ENCODE results near the gene STAM2. TPM values are rescaled to one million over a fixed set of nuclear protein-coding genes. Genes with fewer than 3 reads are reported as not detected.
"Not testable (repeated sequence)": the region's sequence is repeated elsewhere in the genome, so short reads cannot be mapped to it uniquely, and the experiment has no call there.

The STAM2 gene
- total RNA-seq, 2 donors from 2014 or later: 14.4 to 24.3 TPM

DNA sequence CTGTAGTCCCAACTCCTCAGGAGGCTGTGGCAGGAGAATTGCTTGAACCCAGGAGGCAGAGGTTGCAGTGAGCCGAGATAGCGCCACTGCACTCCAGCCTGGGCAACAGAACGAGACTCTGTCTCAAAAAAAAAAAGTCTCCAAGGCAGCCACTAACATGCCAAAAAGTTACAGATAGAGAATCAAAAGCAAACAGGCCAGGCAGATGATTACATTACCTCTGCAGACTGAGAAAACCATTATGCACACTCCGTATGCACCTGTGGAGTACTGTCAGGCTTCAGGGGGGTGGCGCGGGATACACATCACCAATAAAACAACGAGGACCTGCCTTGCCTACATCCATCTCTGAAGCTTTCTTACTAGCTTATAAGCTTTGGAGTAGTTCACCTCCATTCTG is 10.3 kb downstream of the STAM2 start:
- no peak for ATAC-seq
- Mint-ChIP-seq H3K9me3 (no peaks in the 10 kb centered on the region), H3K27me3 (no peaks in the 10 kb centered on the region), H3K36me3 (no peaks in the 10 kb centered on the region), H3K4me3 (no peak overlapping the region), H3K27ac (no peak overlapping the region), H3K4me1 (ENCODE audit: low read depth in 2 of 2) (peaks cover 33 to 37% of the 10 kb centered on the region in 2 donors)
- no peak for DNase-seq (ENCODE audit: low spot score)

DNA sequence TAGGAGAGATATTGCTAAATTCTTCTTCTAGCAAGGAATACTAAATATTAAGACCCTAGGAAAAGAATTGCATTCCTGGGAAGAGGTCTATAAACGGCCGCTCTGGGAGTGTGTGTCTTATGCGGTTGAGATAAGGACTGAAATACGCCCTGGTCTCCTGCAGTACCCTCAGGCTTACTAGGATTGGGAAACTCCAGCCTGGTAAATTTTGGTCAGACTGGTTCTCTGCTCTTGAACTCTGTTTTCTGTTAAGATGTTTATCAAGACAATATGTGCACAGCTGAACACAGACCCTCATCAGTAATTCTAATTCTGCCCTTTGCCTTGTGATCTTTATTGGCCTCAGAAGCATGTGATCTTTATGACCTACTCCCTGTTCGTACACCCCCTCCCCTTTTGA is 11.9 kb downstream of the STAM2 start:
- not testable (repeated sequence) for H3K27ac Mint-ChIP-seq; H3K9me3 Mint-ChIP-seq; DNase-seq (ENCODE audit: low spot score); ATAC-seq; H3K36me3 Mint-ChIP-seq; H3K4me3 Mint-ChIP-seq; H3K27me3 Mint-ChIP-seq
- peaks cover 35 to 36% of the 10 kb centered on the region in 2 donors for H3K4me1 Mint-ChIP-seq (ENCODE audit: low read depth in 2 of 2)

DNA sequence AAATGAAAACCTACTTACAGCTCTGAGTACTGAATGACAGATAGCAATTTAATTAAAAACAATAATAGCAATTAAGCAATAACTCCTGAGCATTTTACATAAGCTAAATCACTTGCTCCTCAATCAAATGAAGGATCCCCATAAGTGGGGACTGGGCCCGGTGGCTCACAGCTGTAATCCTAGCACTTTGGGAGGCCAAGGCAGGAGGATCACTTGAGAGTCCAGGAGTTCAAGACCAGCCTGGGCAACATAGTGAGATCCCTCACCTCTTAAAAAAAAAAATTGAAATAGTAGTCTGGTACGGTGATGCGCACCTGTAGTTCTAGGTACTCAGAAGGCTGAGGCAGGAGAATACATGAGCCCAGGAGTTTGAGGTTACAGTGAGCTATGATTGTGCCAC is 13.4 kb downstream of the STAM2 start:
- Mint-ChIP-seq H3K27ac (no peak overlapping the region), H3K4me3 (no peak overlapping the region), H3K36me3 (peaks cover 7% of the 10 kb centered on the region), H3K4me1 (ENCODE audit: low read depth in 2 of 2) (peaks cover 38 to 39% of the 10 kb centered on the region in 2 donors), H3K9me3 (peaks cover 4% of the 10 kb centered on the region), H3K27me3 (no peaks in the 10 kb centered on the region)
- DNase-seq (ENCODE audit: low spot score) (no peak), ATAC-seq (no peak)

DNA sequence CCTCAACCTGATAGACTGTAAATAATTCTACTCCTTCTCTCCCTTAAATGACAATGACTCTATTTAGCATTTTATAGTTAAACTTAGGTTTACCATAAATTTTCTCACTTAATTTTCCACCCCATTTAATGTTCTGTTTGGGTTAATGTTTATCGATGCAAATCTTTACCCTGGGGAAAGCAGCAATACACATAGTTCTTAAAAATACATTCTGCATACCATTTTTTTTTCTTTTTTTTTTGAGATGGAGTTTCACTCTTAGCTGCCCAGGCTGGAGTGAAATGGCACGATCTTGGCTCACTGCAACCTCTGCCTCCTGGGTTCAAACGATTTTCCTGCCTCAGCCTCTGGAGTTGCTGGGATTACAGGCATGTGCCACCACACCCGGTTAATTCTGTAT is 14.0 kb downstream of the STAM2 start:
- H3K27ac Mint-ChIP-seq: no peak overlapping the region
- no peak overlapping the region for H3K4me3 Mint-ChIP-seq
- peaks cover 38 to 39% of the 10 kb centered on the region in 2 donors for H3K4me1 Mint-ChIP-seq (ENCODE audit: low read depth in 2 of 2)
- H3K36me3 Mint-ChIP-seq: peaks cover 7% of the 10 kb centered on the region
- H3K27me3 Mint-ChIP-seq: no peaks in the 10 kb centered on the region
- peaks cover 4% of the 10 kb centered on the region for H3K9me3 Mint-ChIP-seq
- no peak for DNase-seq (ENCODE audit: low spot score)
- ATAC-seq: no peak

DNA sequence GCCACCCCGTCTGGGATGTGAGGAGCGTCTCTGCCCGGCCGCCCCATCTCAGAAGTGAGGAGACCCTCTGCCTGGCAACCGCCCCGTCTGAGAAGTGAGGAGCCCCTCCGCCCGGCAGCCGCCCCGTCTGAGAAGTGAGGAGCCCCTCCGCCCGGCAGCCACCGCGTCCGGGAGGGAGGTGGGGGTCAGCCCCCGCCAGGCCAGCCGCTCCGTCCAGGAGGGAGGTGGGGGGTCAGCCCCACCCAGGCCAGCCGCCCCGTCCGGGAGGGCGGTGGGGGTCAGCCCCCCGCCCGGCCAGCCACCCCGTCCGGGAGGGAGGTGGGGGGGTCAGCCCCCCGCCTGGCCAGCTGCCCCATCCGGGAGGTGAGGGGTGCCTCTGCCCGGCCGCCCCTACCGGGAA is 15.2 kb downstream of the STAM2 start:
- not testable (repeated sequence) for H3K27ac Mint-ChIP-seq; ATAC-seq; H3K36me3 Mint-ChIP-seq; H3K27me3 Mint-ChIP-seq; H3K4me3 Mint-ChIP-seq; H3K9me3 Mint-ChIP-seq; DNase-seq (ENCODE audit: low spot score)
- peaks cover 33 to 37% of the 10 kb centered on the region in 2 donors for H3K4me1 Mint-ChIP-seq (ENCODE audit: low read depth in 2 of 2)

DNA sequence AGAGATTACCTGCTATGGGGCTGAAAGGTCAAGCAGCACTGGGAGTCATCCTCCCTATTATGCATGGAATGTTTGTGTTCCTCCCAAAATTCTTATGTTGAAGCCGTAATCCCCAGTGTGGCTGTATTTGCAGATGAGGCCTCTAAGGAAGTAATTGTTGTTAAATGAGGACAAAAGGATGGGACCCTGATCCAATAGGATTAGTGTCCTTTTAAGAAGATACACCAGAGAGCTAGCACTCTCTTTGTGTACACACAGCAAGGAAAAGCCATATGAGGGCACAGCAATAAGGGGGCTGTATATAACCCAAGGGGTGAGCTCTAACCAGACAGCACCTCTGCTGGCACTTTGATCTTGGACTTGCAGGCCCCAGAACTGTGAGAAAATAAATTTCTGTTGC is 18.3 kb downstream of the STAM2 start:
- peaks cover 43 to 47% of the 10 kb centered on the region in 2 donors for H3K4me1 Mint-ChIP-seq (ENCODE audit: low read depth in 2 of 2)
- H3K9me3 Mint-ChIP-seq: peaks cover 4% of the 10 kb centered on the region
- H3K27ac Mint-ChIP-seq: no peak overlapping the region
- DNase-seq (ENCODE audit: low spot score) (no peak), ATAC-seq (no peak)
- no peaks in the 10 kb centered on the region for H3K27me3 Mint-ChIP-seq
- peaks cover 7% of the 10 kb centered on the region for H3K36me3 Mint-ChIP-seq
- no peak overlapping the region for H3K4me3 Mint-ChIP-seq

DNA sequence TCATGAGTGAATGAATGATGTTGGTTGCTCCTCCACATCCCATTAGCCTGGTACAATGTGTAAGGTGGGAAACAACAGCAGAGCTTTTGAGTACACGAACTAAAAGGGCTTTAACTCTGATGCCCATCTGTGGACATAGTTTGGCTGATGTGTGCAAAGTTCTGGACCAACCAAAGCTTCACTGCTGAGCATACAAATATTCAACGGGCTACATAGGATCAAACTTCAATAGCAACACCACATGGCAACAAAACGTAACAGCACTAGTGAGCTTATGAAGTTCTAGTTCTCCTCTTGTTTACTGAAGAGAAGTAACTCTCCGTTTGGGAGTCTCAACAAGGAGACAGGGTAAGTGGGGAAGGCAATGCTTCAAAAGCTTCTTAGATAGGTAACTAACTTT is 20.4 kb downstream of the STAM2 start:
- DNase-seq (ENCODE audit: low spot score) (no peak), ATAC-seq (no peak)
- Mint-ChIP-seq H3K4me3 (no peak overlapping the region), H3K4me1 (ENCODE audit: low read depth in 2 of 2) (peaks cover 43 to 45% of the 10 kb centered on the region in 2 donors), H3K27me3 (no peaks in the 10 kb centered on the region), H3K9me3 (peaks cover 4% of the 10 kb centered on the region), H3K36me3 (peaks cover 7% of the 10 kb centered on the region), H3K27ac (peak overlapping the region in 1 of 2 donors; percentile 77)

DNA sequence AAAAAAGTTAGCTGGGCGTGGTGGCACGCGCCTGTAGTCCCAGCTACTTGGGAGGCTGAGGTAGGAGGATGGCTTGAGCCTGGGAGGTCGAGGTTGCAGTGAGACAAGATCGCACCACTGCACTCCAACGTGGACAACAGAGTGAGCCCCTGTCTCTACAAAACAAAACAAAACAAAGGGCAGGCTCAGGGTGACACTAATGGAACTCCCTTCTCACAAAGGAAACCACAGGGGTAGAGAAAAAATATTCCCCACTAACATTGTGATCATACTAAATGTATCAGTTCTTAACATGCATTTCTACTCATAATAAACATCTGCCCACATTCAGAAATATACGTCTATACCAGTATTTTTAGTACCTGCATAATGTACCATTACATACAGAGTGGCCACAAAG is 21.1 kb downstream of the STAM2 start:
- Mint-ChIP-seq H3K27me3 (no peaks in the 10 kb centered on the region), H3K4me3 (peak overlapping the region; percentile 50), H3K9me3 (peaks cover 4% of the 10 kb centered on the region), H3K36me3 (peaks cover 7% of the 10 kb centered on the region), H3K27ac (peak overlapping the region; percentile 47 to 77), H3K4me1 (ENCODE audit: low read depth in 2 of 2) (peaks cover 39 to 42% of the 10 kb centered on the region in 2 donors)
- ATAC-seq (peak in 1 of 2 donors; percentile 40), DNase-seq (ENCODE audit: low spot score) (no peak)

DNA sequence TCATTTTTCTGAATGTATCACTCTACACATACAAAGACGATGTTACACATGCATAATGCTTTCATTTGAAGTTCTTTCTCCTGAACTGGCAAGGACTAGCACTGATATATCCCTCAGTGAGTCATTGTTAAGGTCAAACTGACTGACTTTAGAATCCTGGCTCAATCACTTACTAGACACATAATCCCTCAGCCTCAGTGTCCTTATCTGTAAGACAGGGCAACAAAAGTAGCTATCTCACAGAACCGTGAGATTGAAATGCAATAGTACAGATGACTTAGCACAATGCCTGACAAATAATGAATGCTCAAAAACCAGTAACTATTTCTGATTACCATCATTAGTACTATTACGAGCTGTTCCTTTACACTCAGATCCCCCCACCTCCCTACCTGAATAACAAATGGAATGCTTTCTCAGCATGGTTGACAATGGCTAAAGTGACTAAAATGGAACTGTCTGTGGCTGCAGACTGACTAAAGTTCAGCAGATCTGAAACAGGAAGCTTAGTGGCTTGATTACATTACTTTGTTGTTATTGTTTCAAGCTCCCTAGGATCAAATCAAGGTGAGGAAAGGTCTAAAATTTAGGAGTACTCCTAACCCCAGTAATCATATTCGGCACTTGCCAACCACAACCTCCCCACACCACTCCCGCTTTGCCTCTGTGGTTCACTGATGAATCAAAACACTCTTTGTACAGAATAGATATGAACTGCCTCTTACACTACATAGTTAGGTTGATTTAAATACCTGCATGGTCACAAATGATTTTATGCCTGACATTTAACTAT is 40.9 kb downstream of the STAM2 start:
- Mint-ChIP-seq H3K27me3 (no peaks in the 10 kb centered on the region), H3K9me3 (no peaks in the 10 kb centered on the region), H3K4me1 (ENCODE audit: low read depth in 2 of 2) (peaks cover 10 to 13% of the 10 kb centered on the region in 2 donors), H3K36me3 (peaks cover 9% of the 10 kb centered on the region), H3K4me3 (no peak overlapping the region), H3K27ac (peak overlapping the region in 1 of 2 donors; percentile 24)
- DNase-seq (ENCODE audit: low spot score): no peak
- peak; percentile 60 to 94 for ATAC-seq

DNA sequence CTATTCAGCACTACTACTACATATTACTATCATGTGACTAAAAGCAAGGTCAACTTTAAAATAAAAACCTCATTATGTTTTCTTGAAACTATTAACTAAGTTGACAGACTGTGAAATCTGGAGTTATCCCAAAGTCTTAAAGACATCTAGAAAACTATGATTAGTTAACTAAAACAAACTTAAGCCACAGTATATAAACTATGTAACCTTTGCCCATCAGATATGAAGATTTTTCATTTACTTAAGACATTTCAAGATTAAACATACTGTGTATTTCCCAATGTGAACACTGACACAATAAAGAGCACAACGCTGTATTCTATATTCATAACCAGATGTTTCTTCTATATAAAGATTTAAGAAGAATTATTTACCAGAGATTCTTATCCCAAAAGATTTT is 43.3 kb downstream of the STAM2 start:
- Mint-ChIP-seq H3K36me3 (peaks cover 5% of the 10 kb centered on the region), H3K4me3 (no peak overlapping the region), H3K27ac (no peak overlapping the region), H3K4me1 (ENCODE audit: low read depth in 2 of 2) (peaks cover 10 to 13% of the 10 kb centered on the region in 2 donors), H3K9me3 (no peaks in the 10 kb centered on the region), H3K27me3 (no peaks in the 10 kb centered on the region)
- no peak for ATAC-seq
- no peak for DNase-seq (ENCODE audit: low spot score)

DNA sequence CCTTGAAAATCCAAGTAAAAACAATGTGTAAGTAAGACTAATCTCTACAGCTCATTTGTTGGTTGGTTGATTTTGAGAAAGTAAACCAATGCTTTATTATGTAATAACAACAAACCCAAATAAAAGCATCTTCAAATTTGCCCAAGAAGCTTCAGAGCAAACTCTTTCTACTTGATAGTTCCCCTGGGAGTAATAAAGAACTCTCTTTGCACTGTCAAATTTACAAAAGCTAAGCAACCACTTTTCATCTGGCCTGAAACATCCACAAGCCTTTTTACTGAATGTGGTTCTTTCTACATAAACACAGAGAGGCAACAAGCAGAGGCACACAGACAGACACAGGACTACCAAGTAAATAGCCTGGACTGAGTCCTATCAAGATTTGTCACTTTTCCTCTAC is 47.9 kb downstream of the STAM2 start:
- Mint-ChIP-seq H3K4me3 (no peak overlapping the region), H3K27ac (peak overlapping the region in 1 of 2 donors; percentile 49), H3K4me1 (ENCODE audit: low read depth in 2 of 2) (peaks cover 0 to 3% of the 10 kb centered on the region in 2 donors), H3K36me3 (peaks cover 11% of the 10 kb centered on the region), H3K27me3 (no peaks in the 10 kb centered on the region), H3K9me3 (no peaks in the 10 kb centered on the region)
- DNase-seq (ENCODE audit: low spot score) (no peak), ATAC-seq (no peak)

DNA sequence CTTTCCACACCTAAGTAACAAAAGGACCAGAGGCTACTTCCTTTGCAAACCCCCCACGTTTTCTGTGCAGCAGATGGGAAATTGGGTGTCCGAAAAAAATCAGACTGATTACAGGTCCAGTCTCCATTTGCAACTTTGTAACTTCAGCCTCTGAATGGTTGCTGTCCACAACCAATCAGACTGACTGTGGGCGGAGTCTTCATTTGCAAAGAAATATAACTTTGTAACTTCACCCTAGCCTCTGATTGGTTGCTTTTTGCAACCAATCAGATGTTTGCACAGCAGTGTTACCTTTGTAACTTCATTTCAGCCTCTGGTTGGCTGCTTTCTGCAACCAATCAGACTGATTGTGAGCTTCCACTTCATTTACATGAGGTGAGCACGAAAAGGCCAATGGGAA is 48.9 kb downstream of the STAM2 start:
- Mint-ChIP-seq H3K4me3 (no peak overlapping the region), H3K27ac (peak overlapping the region in 1 of 2 donors; percentile 49), H3K36me3 (peaks cover 6% of the 10 kb centered on the region), H3K4me1 (ENCODE audit: low read depth in 2 of 2) (peaks cover 0 to 3% of the 10 kb centered on the region in 2 donors), H3K27me3 (no peaks in the 10 kb centered on the region), H3K9me3 (no peaks in the 10 kb centered on the region)
- DNase-seq (ENCODE audit: low spot score): no peak
- no peak for ATAC-seq

DNA sequence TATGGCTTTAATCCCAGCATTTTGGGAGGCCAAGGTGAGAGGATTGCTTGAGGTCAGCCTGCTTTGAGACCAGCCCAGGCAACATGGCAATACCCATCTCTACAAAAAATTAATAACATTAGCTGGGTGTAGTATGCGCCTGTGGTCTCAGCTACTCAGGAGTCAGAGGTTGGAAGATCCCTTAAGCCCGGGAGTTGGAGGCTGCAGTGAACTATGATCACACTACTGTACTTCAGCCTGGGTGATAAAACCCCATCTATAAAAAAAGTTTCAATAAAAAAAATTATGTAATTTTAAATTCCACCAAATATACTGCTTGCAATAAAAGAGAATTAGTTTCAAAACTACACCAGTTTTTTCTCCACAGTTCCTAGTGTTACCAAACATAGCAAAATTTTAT is 53.4 kb downstream of the STAM2 start:
- no peak overlapping the region for H3K4me3 Mint-ChIP-seq
- H3K27ac Mint-ChIP-seq: no peak overlapping the region
- H3K36me3 Mint-ChIP-seq: peaks cover 6% of the 10 kb centered on the region
- DNase-seq (ENCODE audit: low spot score) (no peak), ATAC-seq (no peak)
- H3K27me3 Mint-ChIP-seq: no peaks in the 10 kb centered on the region
- H3K4me1 Mint-ChIP-seq (ENCODE audit: low read depth in 2 of 2): peaks cover 0 to 3% of the 10 kb centered on the region in 2 donors
- no peaks in the 10 kb centered on the region for H3K9me3 Mint-ChIP-seq

DNA sequence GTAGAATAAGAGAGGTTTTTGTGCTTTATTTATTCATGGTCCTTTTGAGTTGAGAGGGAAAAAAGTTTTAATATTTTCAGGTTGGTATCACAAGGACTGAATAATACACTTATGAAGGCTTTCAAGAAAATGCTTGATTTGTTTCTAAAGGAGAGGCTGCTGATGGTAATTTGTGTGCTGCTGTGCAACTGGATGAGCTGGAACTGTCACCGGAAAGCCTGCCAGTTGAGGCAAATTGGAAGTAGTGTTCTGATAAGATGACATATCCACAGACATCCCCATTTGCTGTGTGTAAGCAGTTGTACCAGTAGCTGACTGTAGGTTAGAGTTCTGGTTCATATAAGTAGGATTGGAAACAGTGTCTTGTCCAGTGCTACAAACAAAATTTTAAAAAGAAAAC is 55.1 kb downstream of the STAM2 start:
- H3K4me3 Mint-ChIP-seq: no peak overlapping the region
- no peak for ATAC-seq
- H3K9me3 Mint-ChIP-seq: no peaks in the 10 kb centered on the region
- peaks cover 4% of the 10 kb centered on the region for H3K36me3 Mint-ChIP-seq
- H3K4me1 Mint-ChIP-seq (ENCODE audit: low read depth in 2 of 2): no peaks in the 10 kb centered on the region
- H3K27ac Mint-ChIP-seq: no peak overlapping the region
- no peaks in the 10 kb centered on the region for H3K27me3 Mint-ChIP-seq
- no peak for DNase-seq (ENCODE audit: low spot score)

DNA sequence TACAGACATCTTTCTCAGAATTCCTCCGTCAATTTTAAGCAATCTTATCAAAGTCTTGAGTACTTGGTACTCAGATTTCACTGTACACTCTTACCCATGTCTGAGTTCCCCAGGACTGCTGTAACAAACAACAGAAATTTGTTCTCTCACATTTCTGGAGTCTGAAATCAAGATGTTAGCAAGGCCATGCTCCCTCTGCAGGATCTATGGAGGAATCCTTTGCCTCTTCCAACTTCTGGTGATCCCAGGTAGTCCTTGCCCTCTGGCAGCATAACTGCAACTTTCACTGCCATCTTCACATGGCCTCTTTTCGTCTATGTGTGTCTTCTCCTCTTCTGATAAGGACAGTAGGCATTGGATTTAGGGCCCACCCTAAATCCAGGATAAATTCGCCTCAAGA is 59.6 kb downstream of the STAM2 start:
- DNase-seq (ENCODE audit: low spot score) (no peak), ATAC-seq (no peak)
- Mint-ChIP-seq H3K4me3 (no peak overlapping the region), H3K36me3 (no peaks in the 10 kb centered on the region), H3K4me1 (ENCODE audit: low read depth in 2 of 2) (peaks cover 4 to 7% of the 10 kb centered on the region in 2 donors), H3K27ac (no peak overlapping the region), H3K9me3 (no peaks in the 10 kb centered on the region), H3K27me3 (no peaks in the 10 kb centered on the region)
